GM18511 (cell line): Measurements from ENCODE around the gene SMIM14.
"Not testable (repeated sequence)": the region's sequence is repeated elsewhere in the genome, so short reads cannot be mapped to it uniquely, and the experiment has no call there.

Experiments
- ATAC-seq: cut with Tn5 transposase; IDR thresholded peaks from one replicate; pipeline ENCODE4 v1.9.1; 2021; ENCODE audit warnings: mild to moderate bottlenecking, moderate library complexity; ENCODE audit not compliant: unreplicated experiment

SMIM14 gene

GRCh38 chr4:39606747-39607146 is 31.9 kb downstream of the SMIM14 start:
- no peak for ATAC-seq

- ATAC-seq: no peak
These were observed 40.8 kb downstream of the SMIM14 start for GRCh38 chr4:39597695-39598381.

- ATAC-seq: no peak
These were observed 41.7 kb downstream of the SMIM14 start for GRCh38 chr4:39596971-39597370.

DNA sequence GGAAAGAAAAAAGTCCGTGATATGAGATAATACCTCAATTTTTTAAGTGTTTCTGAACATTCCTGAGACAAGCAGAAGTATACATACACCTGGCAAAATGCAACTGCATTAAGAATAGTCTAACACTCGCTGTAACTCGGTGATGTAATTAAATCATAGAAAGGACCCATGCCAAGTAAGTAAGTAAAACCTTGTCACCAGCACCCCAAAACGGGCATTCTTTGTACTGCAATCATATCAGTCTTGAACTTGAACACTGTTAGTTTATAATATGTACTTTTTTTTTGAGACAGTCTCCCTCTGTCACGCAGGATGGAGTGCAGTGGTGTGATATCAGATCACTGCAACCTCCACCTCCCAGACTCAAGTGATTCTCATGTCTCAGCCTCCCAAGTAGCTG is 47.4 kb downstream of the SMIM14 start:
- ATAC-seq: no peak

DNA sequence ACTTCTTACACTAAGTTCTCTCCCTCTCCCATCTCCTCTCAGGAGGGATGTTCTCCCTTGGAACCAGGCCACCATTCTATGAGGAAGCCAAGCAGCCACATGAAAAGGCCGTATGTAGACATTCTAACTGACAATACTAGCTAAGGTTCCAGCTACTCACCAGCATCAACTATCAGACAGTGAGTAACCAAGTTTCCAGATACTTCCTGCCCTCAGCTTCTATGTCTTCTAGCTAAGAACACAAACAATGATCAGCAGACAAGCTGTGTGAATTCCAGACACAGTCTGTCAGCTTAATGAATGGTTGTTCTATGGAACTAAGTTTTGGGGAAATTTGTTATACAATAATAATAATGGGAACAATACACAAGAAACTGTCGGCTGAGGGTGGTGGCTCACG is 50.8 kb downstream of the SMIM14 start:
- ATAC-seq: no peak

DNA sequence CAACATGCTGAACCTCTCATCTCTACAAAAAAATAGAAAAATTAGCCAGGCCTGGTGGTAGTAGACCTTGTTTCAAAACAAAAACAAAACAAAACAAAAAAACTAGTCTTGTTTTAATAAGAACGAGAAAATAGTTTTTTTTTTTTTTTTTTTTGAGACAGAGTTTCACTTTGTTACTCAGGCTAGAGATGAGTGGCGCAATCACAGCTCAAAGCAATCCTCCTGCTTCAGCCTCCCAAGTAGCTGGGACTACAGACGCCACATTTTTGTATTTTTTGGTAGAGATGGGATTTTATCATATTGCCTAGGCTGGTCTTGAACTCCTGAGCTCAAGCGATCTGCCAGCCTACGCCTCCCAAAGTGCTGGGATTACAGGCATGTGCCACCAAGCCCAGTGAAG is 63.7 kb downstream of the SMIM14 start:
- no peak for ATAC-seq

DNA sequence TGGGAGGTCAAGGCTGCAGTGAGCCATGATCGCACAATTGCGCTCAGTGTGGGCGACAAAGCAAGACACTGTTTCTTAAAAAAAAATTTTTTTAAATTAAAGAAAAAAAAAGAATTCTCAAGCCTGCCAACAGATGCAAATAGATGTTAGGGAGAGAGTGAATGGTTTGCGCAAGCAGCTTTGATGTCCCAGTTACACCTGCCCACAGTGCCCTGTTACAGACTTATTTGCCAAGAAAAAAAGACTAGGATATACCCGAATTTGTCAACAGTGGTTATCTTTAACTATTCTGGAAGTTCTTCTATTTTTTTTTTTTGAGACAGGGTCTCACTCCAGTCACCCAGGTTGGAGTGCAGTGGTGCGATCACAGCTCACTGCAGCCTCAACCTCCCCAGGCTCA is 67.2 kb downstream of the SMIM14 start:
- ATAC-seq: no peak

DNA sequence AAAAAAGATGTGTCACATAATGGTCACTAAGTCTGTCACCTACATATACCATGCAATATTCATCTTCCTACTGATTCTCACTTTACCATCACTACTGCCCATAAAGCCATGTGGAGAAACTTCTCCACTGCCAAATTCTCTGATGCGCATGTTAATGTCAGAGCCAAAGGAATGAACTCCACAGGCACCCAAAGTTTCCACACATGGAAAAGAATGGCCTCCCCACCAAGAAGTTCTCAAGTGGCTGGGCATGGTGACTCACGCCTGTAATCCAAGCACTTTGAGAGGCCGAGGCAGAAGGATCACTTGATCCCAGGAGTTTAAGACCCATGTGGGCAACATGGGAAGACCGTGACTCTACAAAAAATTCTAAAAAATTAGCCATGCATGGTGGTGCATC is 67.6 kb downstream of the SMIM14 start:
- no peak for ATAC-seq

- ATAC-seq: no peak
These were observed 69.5 kb downstream of the SMIM14 start for GRCh38 chr4:39569209-39569608.

DNA sequence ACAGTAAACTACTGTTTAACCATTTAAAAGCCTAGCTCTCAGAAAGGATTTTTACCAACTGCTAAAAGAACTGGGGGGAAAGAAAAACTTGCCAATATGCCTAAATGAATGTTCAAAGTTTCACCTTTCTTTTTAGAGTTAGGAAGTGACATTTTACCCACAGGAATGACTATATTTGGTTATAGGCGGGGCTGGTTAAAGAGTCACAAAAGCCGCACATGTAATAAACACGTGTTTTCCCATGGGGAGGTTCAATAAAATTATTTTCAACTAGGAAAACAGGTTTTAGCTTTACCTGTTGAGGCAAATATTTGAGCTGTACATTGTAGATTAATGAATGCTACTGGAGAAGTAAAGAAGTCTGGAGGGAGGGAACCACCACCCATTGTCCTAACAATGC is 69.9 kb downstream of the SMIM14 start:
- ATAC-seq: no peak

DNA sequence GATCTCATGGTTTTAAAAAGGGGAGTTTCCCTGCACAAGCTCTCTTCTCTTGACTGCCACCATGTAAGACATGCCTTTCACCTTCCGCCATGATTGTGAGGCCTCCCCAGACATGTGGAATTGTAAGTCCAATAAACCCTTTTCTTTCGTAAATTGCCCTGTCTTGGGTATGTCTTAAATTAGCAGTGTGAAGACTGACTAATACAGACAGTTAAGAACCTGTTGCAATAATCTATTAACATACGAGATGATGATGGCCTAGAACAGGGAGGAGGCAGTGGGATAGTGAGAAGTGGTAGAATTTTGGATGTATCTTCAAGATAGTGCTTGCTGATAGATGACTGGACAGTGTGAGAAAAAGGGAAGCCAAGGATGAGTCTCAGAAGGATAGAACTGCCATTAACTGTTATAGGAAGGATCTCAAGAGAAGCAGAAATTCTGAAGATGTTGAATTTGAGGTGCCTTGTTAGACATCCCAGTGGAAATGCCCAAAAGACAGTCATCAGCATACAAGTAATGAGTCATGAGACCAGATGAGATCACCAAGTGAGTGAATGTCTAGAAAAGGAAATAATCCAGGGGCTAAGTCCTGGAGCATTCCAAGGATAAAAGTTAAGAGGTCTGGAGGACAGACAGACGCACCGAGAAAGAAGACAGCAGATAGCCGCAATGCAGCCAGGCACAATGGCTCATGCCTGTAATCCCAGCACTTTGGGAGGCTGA is 72.6 kb downstream of the SMIM14 start:
- no peak for ATAC-seq

- no peak for ATAC-seq
These were observed 75.3 kb downstream of the SMIM14 start for GRCh38 chr4:39563346-39563847.

GRCh38 chr4:39562792-39563191 is 75.9 kb downstream of the SMIM14 start:
- no peak for ATAC-seq

- no peak for ATAC-seq
These were observed 79.0 kb downstream of the SMIM14 start for GRCh38 chr4:39559626-39560025.

DNA sequence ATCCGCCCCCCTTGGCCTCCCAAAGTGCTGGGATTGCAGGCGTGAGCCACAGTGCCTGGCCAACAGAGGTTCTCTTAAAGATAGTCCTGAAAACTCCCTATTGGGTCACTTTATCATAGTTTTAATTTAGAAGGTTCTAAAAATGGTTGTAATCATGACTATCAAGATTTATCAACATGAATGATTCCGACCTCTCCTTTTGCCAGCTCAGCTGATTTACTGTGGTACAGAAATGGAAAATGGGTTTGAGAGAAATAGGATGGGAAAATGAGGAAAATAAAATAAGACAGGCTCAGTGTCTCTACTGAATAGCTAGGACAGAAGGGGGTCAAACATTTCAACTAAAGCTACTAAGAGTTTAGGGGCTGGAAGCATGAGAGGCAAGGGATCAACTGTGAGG is 83.2 kb downstream of the SMIM14 start:
- no peak for ATAC-seq

- no peak for ATAC-seq
These were observed 90.1 kb downstream of the SMIM14 start for GRCh38 chr4:39548425-39549067.

GRCh38 chr4:39544580-39545315 is 93.9 kb downstream of the SMIM14 start:
- no peak for ATAC-seq

DNA sequence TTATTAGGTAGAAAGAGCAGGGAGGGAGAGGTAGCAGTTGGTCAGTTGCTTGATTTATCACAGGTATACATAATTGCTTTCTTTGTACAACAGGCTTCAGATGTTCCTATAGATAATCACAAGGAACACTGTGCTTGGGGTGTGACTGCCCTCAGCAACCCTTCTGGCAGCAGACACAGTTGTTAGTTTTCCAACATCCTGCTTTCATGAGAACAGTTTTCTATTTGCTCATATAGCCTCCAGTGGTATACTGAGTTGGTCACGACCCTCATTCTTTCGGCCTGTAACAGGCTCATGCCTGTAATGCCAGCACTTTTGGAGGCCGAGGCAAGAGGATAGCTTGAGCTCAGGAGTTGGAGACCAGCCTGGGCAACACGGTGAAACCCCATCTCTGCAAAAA is 94.6 kb downstream of the SMIM14 start:
- not testable (repeated sequence) for ATAC-seq

GRCh38 chr4:39543034-39543433 is 95.6 kb downstream of the SMIM14 start:
- no peak for ATAC-seq

- ATAC-seq: no peak
These were observed 96.1 kb downstream of the SMIM14 start for GRCh38 chr4:39542611-39543012.

- no peak for ATAC-seq
These were observed 96.6 kb downstream of the SMIM14 start for GRCh38 chr4:39541987-39542610.
